T-helper 17 cell (primary cell): ENCODE measurements around the gene SLC6A19. TPM values are rescaled to one million over a fixed set of nuclear protein-coding genes. Genes with fewer than 3 reads are reported as not detected.
A peak's percentile ranks its signal among the peaks of the same experiment; 100 is the strongest.

Source experiments
- ATAC-seq: fragments of 150-1000 bp; cut with Tn5 transposase; 2 replicates; pipeline ENCODE4 v1.10.0; 2021; ENCODE audit warnings: mild to moderate bottlenecking, moderate library complexity
- DNase-seq, 3 donors: peaks; one replicate each; pipeline versions ENCODE4 v3.0.0 to v3.0.0-alpha.2; 2020 to 2021
- H3K9me3 ChIP-seq: one replicate; pipeline ENCODE4 v1.7.0; 2013; ENCODE audit warnings: low read length, mild to moderate bottlenecking; ENCODE audit not compliant: control insufficient read depth, poor library complexity, severe bottlenecking
- H3K27ac Mint-ChIP-seq: one replicate; pipeline ENCODE4 v1.8.0; 2022; ENCODE audit warnings: mild to moderate bottlenecking, moderate library complexity, mixed read lengths
- H3K27me3 Mint-ChIP-seq: one replicate; pipeline ENCODE4 v1.8.0; 2022; ENCODE audit warnings: mixed read lengths
- H3K36me3 Mint-ChIP-seq: one replicate; pipeline ENCODE4 v1.8.0; 2022; ENCODE audit warnings: low read depth, mixed read lengths
- H3K4me1 Mint-ChIP-seq: one replicate; pipeline ENCODE4 v1.8.0; 2022; ENCODE audit warnings: mild to moderate bottlenecking, mixed read lengths
- H3K4me3 Mint-ChIP-seq: one replicate; pipeline ENCODE4 v1.8.0; 2022; ENCODE audit warnings: mild to moderate bottlenecking, moderate library complexity, mixed read lengths
- total RNA-seq, 4 donors: library from RNA in 2 of 4; stranded (reverse) in 2 of 4; gene quantifications; one replicate each; pipeline ENCODE4 v1.2.3 and lab custom pipeline; 2022 to 2026

Gene SLC6A19
- total RNA-seq, 2 donors from 2014 or later: not detected

DNA sequence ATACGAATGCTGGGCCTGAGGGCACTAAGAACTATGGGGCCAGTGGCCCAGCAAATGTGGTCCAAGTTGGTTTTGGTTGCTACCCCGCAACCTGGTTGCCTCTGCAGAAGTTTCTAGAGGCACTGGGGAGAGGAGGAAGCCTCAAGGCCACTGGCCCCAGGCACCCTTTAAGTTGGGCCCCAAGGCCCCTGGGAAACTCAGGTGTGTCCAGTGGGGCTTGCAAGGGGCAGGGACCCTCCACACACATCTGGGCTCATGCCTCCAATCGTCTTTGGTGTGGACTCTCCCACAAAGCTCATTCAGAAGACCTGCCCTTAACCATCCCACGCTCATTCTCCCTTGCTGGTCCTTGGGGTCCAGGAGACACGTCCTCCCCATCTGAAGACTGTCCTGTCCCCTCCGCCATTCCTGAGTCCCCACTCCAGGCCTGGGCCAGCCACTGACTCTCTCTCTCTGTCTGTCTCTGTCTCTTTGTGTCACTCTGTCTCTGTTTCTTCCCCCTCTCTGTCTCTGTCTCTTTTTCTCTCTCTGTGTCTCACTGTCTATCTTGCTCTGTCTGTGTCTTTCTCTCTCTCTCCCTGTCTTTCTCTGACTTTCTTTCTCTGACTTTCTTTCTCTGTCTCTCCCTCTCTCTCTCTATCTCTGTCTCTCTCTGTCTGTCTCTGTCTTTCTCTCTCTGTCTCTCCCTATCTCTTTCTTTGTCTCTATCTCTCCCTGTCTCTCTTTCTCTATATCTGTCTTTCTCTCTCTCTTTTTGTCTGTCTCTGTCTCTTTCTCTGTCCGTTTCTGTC, 3.3 kb upstream of the SLC6A19 start:
- no peaks in the 10 kb centered on the region for H3K36me3 Mint-ChIP-seq
- no peak for ATAC-seq
- no peaks in the 10 kb centered on the region for H3K27me3 Mint-ChIP-seq
- no peak overlapping the region for H3K27ac Mint-ChIP-seq
- H3K4me3 Mint-ChIP-seq: no peak overlapping the region
- H3K4me1 Mint-ChIP-seq: no peaks in the 10 kb centered on the region
- DNase-seq: no peak
- H3K9me3 ChIP-seq: no peaks in the 10 kb centered on the region

DNA sequence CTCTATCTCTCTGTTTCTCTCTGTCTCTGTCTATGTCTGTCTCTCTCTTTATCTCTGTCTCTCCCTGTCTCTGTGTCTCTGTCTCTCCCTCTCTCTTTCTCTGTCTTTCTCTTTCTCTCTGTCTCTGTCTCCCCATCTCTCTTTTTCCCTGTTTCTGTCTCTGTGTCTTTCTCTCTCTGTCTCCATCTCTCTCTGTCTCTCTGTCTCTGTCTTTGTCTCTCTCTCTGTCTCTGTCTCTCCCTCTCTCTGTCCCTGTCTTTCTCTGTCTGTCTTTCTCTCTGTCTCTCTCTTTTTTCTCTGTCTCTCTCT, 2.1 kb upstream of the SLC6A19 start:
- H3K27ac Mint-ChIP-seq: no peak overlapping the region
- ATAC-seq (no peak), DNase-seq (no peak)
- H3K36me3 Mint-ChIP-seq: no peaks in the 10 kb centered on the region
- no peaks in the 10 kb centered on the region for H3K27me3 Mint-ChIP-seq
- H3K9me3 ChIP-seq: no peaks in the 10 kb centered on the region
- H3K4me3 Mint-ChIP-seq: no peak overlapping the region
- no peaks in the 10 kb centered on the region for H3K4me1 Mint-ChIP-seq

DNA sequence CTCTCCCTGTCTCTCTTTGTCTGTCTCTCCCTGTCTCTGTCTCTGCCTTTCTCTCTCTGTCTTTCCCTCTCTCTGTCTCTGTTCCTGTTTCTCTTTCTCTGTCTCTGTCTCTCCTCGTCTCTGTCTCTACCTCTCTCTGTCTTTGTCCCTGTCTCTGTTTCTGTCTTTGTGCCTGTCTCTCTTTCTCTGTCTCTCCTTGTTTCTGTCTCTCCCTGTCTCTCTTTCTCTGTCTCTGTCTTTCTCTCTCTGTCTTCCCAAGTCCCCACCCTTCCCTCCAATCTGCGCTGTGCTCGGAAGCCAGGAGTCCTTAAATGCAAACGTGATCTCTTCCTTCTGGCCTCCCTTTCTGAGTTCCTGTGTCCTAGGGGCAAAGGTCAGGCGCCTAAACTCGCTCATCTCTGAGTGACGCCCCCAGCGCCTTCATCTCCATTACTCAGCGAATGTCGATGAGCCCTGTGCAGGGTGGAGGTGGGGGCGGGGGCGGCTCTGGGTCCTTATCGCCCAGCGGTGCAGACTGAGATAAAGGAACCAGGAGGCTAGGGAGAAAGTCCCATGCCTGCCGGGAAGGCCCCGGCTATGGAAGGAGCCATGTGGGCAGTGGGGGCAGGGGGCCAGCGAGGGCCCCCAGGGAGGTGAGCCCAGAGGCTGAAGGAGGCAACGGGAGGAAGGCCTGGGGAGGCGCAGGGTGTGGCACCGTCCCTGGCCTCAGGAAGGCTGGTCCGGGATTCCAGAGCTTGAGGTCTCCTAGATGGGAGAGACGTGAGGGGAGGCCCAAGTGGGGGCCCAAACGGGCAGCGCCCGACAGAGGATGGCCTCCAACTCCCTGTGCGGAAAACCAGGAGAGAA, 1.5 kb upstream of the SLC6A19 start:
- H3K4me1 Mint-ChIP-seq: no peaks in the 10 kb centered on the region
- H3K36me3 Mint-ChIP-seq: no peaks in the 10 kb centered on the region
- H3K9me3 ChIP-seq: no peaks in the 10 kb centered on the region
- no peak overlapping the region for H3K4me3 Mint-ChIP-seq
- DNase-seq (no peak), ATAC-seq (no peak)
- peaks cover 1% of the 10 kb centered on the region for H3K27me3 Mint-ChIP-seq
- no peak overlapping the region for H3K27ac Mint-ChIP-seq

DNA sequence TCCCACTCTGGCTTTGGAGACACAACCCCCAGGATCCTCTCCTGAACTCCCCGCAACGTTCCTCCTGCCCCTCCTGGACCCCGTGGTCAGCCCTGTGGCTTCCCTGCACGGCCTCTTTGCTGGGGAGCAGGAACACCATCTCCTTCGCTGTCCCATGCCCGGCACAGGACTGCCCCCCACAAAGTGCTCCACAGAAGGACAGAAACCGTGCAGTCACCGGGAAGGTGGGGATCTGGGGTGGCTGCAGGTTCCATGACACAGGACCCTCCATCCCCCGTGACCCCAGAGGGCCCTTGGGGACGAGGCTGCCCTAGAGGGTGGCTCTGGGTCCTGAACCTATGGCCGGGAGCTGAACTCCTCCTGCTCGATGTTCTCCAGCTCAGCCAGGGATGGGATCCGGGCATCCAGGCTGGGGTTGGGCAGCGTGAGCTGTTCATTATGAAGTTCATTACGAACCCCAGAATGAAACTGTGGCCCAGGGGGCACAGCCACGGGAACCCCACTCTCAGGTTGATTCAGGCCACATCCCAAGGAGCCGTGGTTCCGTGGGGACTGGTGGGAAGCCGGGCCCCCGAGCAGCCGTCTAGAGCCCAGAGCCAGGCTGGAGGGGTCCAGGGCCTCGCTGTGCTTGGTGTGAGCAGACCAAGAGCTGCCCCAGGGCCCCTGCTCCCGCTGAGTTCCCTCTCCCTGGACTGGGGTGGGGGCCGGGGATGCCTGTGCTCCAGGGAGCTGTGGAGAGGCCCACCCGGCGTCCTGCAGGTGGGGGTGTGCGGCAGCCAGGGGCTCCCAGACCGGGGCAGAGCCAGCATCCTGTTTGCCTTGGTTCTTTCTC, 684 bp upstream of the SLC6A19 start:
- ATAC-seq (no peak), DNase-seq (no peak)
- no peak overlapping the region for H3K27ac Mint-ChIP-seq
- peaks cover 7% of the 10 kb centered on the region for H3K27me3 Mint-ChIP-seq
- H3K36me3 Mint-ChIP-seq: no peaks in the 10 kb centered on the region
- H3K9me3 ChIP-seq: no peaks in the 10 kb centered on the region
- no peak overlapping the region for H3K4me3 Mint-ChIP-seq
- no peaks in the 10 kb centered on the region for H3K4me1 Mint-ChIP-seq

DNA sequence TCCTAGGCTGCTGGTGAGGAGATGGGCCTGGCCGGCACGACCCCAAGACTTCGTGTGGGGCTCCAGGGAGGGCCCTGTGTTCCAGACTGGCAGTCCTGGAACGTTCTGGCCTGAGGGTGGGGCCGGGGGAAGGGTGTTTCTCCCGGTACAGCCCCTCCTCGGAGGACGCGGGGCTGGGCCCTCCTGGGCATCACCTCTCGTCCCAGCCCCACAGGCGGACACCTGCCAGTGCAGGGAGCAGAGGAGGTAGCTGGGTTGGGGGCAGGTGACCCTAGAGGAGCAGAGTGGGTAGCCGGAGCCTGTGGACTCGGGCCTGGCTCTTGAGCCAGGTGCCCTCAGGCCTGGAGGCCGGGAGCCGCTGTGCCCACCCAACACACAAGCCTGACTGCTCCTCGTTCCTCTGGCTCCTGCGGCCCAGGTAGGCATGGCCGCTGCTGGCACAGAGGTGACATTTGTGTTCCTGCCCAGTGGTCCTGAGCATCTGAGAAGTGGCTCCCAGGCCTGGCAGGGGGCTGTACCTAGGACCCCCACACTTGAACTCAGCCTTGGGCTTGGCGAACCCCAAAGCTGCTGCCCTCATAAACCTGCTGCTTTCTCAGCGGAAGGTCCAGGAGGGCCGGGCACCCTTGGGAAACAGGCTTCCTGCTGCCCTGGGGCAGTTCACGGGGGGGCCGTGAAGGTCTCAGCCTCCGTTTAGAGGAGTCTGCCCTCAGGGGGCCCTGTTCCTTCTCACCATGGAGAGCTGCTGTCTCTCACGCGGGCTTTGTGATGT, 817 bp downstream of the SLC6A19 start:
- no peak overlapping the region for H3K4me3 Mint-ChIP-seq
- ATAC-seq: no peak

DNA sequence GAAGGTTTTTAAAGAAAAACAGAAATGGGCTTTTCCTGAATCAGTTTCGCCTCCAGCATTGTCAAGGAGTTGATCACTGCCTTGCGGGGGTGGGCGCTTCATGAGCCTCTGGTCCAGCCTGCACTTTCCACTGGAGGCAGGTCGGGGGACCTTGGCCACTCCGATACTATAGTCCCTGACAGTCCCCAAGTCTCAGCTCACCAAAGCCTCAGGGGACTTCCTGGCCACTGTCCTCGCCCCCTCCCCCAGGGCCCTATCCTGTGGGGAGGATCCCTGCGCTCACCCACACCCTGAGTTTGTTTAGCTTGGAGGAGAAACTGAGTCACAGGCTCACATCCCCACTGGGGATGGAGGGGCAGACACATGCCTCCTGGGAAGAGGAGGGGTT, 1.4 kb downstream of the SLC6A19 start:
- H3K4me3 Mint-ChIP-seq: no peak overlapping the region
- H3K9me3 ChIP-seq: no peaks in the 10 kb centered on the region
- H3K27me3 Mint-ChIP-seq: peaks cover 19% of the 10 kb centered on the region
- DNase-seq (no peak), ATAC-seq (no peak)
- H3K27ac Mint-ChIP-seq: no peak overlapping the region
- H3K4me1 Mint-ChIP-seq: peaks cover 3% of the 10 kb centered on the region
- H3K36me3 Mint-ChIP-seq: peaks cover 2% of the 10 kb centered on the region

More for the DNA sequence above, 817 bp downstream of the SLC6A19 start:
- H3K27ac Mint-ChIP-seq: no peak overlapping the region
- peaks cover 2% of the 10 kb centered on the region for H3K36me3 Mint-ChIP-seq
- no peaks in the 10 kb centered on the region for H3K9me3 ChIP-seq
- peaks cover 14% of the 10 kb centered on the region for H3K27me3 Mint-ChIP-seq
- peaks cover 3% of the 10 kb centered on the region for H3K4me1 Mint-ChIP-seq
- DNase-seq: no peak

DNA sequence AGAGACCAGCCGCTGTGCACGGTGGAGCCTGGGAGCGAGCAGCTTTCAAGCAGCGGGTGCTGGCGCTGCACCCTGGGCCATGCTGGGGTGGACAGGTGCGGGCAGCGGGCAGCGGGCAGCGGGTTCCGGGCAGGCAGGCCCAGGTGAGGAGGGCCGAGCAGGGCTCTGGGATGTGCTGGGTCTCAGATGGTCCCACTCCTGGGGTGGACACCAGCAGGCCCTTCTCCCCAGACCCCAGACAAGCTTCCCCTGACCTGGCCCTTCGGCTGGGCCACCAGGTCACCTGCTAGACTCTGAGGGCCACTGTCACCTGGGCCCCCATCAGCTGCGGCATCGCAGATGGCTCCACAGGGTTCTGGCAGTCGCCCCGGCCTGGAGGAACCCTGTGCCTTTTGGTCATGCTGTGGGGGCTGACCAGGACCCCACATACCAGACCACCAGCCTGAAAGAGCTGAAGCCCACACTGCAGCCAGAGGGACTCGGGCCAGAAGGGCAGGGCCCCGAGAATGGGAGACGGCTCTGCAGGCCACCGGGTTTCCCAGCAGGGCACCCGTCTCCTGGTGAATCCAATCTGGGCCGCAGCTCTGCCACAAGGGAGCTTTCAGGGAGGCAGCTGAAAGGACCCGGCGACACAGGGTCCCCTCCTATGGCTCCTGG, 2.0 kb downstream of the SLC6A19 start:
- peaks cover 3% of the 10 kb centered on the region for H3K4me1 Mint-ChIP-seq
- H3K27me3 Mint-ChIP-seq: peaks cover 19% of the 10 kb centered on the region
- H3K27ac Mint-ChIP-seq: no peak overlapping the region
- no peak for ATAC-seq
- no peak overlapping the region for H3K4me3 Mint-ChIP-seq
- peak in 1 of 3 donors; percentile 10 for DNase-seq
- no peaks in the 10 kb centered on the region for H3K9me3 ChIP-seq
- H3K36me3 Mint-ChIP-seq: peaks cover 2% of the 10 kb centered on the region

DNA sequence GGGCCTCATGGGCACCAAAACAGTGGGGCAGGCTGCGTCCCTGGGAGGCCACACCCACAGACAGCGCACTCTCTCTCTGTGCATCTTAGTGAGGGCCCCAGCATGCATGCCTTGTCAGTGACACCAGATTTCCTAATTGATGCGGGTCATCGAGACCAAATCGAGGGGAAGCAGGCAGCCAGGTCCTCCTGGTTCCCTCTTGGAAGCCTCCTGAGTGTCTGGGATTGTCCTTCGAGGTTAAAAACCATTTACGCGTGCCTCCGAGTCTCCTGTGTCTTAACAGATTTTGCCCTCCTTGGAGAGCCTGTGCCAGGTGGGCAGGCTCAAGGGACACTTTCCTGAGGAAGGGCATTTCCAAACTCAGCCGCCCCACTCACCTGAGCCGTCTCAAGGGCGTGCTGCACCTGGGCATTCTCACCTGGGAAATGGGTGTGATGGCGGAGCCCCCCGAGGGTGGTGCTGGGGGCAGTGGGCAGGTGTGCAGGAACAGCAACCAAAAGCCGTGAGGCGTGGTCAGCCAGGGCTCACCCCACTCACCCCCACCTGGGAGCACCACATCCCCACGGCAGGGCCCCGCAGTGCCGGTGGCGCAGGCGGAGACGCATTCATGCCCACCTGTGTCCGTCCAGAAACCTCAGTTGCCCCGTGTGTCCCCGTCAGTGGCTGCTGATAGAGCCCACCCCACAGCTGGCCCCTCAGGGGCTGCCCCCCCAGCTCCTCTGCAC, 2.7 kb downstream of the SLC6A19 start:
- peak in 1 of 3 donors; percentile 3 for DNase-seq
- peaks cover 19% of the 10 kb centered on the region for H3K27me3 Mint-ChIP-seq
- H3K4me3 Mint-ChIP-seq: no peak overlapping the region
- no peak for ATAC-seq
- H3K36me3 Mint-ChIP-seq: peaks cover 2% of the 10 kb centered on the region
- no peaks in the 10 kb centered on the region for H3K9me3 ChIP-seq
- no peak overlapping the region for H3K27ac Mint-ChIP-seq
- H3K4me1 Mint-ChIP-seq: peaks cover 3% of the 10 kb centered on the region

DNA sequence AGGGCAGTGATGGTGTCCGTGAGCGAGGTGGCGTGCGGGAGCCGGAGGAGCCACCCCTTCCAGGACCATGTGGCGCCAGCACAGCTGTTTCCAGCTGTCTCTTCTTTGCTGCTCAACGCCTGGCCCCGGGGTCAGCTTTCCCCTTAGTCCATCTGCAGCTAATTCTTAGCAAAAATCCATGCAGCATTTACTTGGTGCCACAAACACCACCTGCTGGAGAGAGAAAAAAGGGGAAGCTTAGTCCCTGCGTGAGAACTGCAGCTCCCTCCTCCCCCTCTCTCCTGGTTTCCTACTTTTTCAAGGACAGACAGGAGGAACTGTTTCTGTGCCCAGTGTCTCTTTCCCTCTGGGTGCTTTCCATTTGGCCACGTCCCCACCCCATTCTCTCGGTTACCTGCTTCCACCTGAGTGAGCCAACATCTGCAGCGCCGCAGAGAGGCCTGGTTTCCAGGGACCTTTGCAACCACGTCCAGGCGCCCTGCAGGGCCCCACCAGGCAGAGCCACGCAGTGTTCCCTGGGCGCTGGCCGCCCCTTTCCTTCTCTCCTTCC, 3.4 kb downstream of the SLC6A19 start:
- Mint-ChIP-seq H3K27me3 (peaks cover 19% of the 10 kb centered on the region), H3K27ac (no peak overlapping the region), H3K4me1 (peaks cover 5% of the 10 kb centered on the region), H3K4me3 (no peak overlapping the region), H3K36me3 (peaks cover 2% of the 10 kb centered on the region)
- ATAC-seq (no peak), DNase-seq (peak in 1 of 3 donors; percentile 7)
- no peaks in the 10 kb centered on the region for H3K9me3 ChIP-seq

DNA sequence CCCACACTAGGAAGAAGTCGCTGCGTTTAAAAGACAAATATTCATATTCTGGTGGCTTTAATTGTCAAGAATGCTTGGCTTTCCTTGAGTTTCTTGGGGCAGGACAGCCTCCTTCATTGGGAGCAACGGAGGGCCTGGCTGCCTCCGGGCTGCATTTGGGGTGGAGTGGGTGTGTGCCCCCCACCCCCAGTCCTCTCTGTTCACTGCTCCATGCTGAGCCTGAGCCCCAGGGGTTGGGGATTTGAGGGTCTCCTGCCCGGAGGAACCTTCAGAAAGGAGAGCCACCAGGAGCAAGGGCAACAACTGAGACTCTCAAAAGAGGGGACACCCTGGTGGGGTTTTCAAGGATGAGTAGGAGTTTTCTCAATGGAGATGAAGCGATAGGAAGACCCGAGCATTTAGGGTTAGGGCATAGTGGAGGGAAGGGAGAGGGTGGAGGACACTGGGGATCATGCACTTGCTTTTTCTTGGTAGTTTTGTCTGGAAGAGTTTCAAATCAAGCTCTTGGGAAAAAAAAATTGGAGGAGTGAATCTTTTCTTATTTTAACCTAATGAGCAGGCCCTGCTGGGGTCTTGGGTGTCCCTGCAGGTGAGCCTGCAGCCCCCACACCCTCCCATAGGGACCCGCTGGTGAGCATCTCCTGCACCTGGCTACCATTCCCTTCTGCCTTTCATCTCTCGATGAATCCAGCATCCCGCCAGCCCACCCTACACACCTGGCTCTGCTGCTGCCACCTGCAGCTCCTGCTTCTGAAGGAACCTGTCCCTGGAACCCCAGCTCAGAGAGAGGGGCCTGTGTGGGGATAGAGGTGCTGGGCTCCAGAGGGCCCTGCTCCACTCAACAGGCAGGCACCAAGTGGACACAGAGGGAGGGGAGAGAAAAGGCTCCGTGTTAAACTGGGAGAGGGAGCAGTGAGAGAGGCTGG, 4.1 kb downstream of the SLC6A19 start:
- Mint-ChIP-seq H3K27me3 (peaks cover 19% of the 10 kb centered on the region), H3K27ac (no peak overlapping the region), H3K36me3 (peaks cover 2% of the 10 kb centered on the region), H3K4me3 (no peak overlapping the region), H3K4me1 (peaks cover 5% of the 10 kb centered on the region)
- ATAC-seq: no peak
- H3K9me3 ChIP-seq: no peaks in the 10 kb centered on the region
- no peak for DNase-seq
